ENCODE data around the gene HACE1.

DNA sequence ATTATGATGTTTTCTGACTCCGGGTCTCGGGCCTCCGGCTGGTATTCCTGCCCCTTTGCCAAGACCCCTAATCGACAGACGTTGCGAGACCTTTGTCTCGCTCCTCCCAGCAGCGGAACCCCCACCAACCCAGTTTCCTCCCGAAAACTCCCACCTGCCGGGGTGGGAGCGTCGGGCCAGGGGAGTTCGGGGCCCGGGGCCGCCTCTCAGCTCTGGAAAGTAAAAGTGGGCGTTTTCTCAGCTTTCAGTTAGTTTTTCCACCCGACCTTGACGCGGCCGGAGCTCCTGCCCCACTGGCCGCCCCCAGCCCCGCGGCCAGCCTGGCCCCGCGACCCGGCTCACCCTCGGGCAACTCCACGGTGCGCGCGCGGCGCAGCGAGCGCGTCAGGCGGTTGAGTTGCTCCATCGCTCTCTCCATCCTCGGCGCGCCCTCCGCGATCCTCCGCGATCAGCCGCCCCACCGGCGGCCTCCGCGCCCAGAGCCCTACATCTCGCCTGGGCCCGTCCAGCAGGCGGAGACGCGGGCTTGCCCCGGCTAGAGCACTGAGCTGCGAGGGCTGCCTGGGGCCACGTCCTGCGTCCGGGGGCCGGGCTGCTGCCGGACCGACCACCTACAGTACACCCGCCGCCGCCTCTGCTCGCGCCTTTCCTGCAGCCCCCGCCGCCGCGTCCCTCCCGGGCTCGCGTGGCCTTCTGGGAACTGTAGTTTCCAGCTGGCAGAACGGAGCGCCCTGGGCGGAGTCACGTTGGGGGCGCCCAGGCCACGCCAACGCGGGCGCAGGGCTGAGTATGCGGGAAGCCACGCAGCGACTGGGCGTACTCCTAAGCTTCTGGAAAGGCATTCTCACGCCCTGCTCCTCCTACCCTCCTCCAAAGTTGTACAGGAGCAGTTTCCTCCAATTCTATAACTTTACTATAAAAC lies at the start of gene HACE1:
- TF ChIP-seq, protein P1, sequence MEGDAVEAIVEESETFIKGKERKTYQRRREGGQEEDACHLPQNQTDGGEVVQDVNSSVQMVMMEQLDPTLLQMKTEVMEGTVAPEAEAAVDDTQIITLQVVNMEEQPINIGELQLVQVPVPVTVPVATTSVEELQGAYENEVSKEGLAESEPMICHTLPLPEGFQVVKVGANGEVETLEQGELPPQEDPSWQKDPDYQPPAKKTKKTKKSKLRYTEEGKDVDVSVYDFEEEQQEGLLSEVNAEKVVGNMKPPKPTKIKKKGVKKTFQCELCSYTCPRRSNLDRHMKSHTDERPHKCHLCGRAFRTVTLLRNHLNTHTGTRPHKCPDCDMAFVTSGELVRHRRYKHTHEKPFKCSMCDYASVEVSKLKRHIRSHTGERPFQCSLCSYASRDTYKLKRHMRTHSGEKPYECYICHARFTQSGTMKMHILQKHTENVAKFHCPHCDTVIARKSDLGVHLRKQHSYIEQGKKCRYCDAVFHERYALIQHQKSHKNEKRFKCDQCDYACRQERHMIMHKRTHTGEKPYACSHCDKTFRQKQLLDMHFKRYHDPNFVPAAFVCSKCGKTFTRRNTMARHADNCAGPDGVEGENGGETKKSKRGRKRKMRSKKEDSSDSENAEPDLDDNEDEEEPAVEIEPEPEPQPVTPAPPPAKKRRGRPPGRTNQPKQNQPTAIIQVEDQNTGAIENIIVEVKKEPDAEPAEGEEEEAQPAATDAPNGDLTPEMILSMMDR (IDR thresholded peaks at IDR 0.05): peak in 3 of 6 experiments; percentile 12 to 24 (median 21)
- peak in 1 of 2 donors; percentile 74 for TF ChIP-seq POLR2A (IDR thresholded peaks at IDR 0.05)
